WTC11 (cell line): ENCODE data around the gene ZNF629.

ENCODE experiments used
- ESRRA ChIP-seq: sonication (generic); formaldehyde crosslinking; IDR thresholded peaks from 2 replicates; pipeline ENCODE4 v1.8.1; 2022; ENCODE audit warnings: mild to moderate bottlenecking, missing genetic modification reagents, borderline replicate concordance
- NR1H2 ChIP-seq: sonication (generic); formaldehyde crosslinking; IDR thresholded peaks from 2 replicates; pipeline ENCODE4 v1.9.0; 2021; ENCODE audit warnings: mild to moderate bottlenecking, moderate library complexity, missing genetic modification reagents
- TEAD4 ChIP-seq: sonication (generic); formaldehyde crosslinking; IDR thresholded peaks from 2 replicates; pipeline ENCODE4 v1.8.0; 2022; ENCODE audit warnings: mild to moderate bottlenecking, missing genetic modification reagents
- ZNF138 ChIP-seq: sonication (generic); formaldehyde crosslinking; conservative IDR thresholded peaks from 2 replicates; pipeline ENCODE4 v1.8.1; 2022; ENCODE audit warnings: mild to moderate bottlenecking, moderate library complexity, missing genetic modification reagents
- TF ChIP-seq, protein P1 (sequence below): fragments of 200-600 bp; IDR thresholded peaks from 2 replicates; pipeline ENCODE4 v1.8.0; 2022; ENCODE audit warnings: antibody characterized with exemption
- TF ChIP-seq, protein P2 (sequence below): sonication (generic); formaldehyde crosslinking; IDR thresholded peaks from 2 replicates; pipeline ENCODE4 v1.8.1; 2023; ENCODE audit warnings: mild to moderate bottlenecking, missing genetic modification reagents, moderate library complexity
- TF ChIP-seq, protein P3 (sequence below): sonication (generic); formaldehyde crosslinking; IDR thresholded peaks from 2 replicates; pipeline ENCODE4 v1.8.0; 2022; ENCODE audit warnings: mild to moderate bottlenecking, missing genetic modification reagents
- TF ChIP-seq, protein P4 (sequence below): sonication (generic); formaldehyde crosslinking; IDR thresholded peaks from 2 replicates; pipeline ENCODE4 v1.8.1; 2022; ENCODE audit warnings: low read depth, missing genetic modification reagents, borderline replicate concordance
- TF ChIP-seq, protein P5 (sequence below): fragments of 250-450 bp; sonication (Bioruptor Pico); IDR thresholded peaks from 2 replicates; pipeline ENCODE4 v1.9.0; 2021; ENCODE audit warnings: mild to moderate bottlenecking, borderline replicate concordance

DNA sequence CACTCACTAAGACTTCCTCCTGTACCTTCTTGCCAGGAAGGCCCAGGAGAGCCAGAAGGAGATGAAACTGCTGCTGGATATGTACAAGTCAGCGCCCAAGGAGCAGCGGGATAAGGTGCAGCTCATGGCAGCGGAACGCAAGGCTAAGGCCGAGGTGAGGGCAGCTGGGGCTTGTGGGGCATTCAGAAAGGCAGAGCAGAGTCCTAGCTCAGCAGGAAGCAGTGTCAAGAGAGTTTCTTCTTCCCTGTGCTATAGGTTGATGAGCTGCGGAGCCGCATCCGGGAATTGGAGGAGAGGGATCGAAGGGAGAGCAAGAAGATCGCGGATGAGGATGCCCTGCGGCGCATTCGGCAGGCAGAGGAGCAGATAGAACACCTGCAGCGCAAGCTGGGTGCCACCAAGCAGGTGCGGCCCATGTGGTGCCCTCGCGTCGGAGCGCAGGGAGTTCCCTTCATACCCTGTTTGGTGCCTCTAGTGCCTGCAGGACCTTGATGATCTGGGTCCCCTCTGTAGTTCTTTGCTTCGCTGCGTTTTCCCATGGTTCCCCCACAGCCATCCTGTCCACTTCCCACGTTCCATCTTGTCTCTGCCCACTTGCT, 18.3 kb downstream of the ZNF629 start:
- TF ChIP-seq, protein P1, sequence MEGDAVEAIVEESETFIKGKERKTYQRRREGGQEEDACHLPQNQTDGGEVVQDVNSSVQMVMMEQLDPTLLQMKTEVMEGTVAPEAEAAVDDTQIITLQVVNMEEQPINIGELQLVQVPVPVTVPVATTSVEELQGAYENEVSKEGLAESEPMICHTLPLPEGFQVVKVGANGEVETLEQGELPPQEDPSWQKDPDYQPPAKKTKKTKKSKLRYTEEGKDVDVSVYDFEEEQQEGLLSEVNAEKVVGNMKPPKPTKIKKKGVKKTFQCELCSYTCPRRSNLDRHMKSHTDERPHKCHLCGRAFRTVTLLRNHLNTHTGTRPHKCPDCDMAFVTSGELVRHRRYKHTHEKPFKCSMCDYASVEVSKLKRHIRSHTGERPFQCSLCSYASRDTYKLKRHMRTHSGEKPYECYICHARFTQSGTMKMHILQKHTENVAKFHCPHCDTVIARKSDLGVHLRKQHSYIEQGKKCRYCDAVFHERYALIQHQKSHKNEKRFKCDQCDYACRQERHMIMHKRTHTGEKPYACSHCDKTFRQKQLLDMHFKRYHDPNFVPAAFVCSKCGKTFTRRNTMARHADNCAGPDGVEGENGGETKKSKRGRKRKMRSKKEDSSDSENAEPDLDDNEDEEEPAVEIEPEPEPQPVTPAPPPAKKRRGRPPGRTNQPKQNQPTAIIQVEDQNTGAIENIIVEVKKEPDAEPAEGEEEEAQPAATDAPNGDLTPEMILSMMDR: no peak
- TF ChIP-seq, protein P2, sequence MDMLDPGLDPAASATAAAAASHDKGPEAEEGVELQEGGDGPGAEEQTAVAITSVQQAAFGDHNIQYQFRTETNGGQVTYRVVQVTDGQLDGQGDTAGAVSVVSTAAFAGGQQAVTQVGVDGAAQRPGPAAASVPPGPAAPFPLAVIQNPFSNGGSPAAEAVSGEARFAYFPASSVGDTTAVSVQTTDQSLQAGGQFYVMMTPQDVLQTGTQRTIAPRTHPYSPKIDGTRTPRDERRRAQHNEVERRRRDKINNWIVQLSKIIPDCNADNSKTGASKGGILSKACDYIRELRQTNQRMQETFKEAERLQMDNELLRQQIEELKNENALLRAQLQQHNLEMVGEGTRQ: no peak
- TF ChIP-seq, protein P3, sequence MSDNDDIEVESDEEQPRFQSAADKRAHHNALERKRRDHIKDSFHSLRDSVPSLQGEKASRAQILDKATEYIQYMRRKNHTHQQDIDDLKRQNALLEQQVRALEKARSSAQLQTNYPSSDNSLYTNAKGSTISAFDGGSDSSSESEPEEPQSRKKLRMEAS (CRISPR knock-in tag): no peak
- no peak for TF ChIP-seq TEAD4 (CRISPR knock-in tag)
- TF ChIP-seq ESRRA (CRISPR knock-in tag): no peak
- TF ChIP-seq, protein P4, sequence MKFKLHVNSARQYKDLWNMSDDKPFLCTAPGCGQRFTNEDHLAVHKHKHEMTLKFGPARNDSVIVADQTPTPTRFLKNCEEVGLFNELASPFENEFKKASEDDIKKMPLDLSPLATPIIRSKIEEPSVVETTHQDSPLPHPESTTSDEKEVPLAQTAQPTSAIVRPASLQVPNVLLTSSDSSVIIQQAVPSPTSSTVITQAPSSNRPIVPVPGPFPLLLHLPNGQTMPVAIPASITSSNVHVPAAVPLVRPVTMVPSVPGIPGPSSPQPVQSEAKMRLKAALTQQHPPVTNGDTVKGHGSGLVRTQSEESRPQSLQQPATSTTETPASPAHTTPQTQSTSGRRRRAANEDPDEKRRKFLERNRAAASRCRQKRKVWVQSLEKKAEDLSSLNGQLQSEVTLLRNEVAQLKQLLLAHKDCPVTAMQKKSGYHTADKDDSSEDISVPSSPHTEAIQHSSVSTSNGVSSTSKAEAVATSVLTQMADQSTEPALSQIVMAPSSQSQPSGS (CRISPR knock-in tag): no peak
- TF ChIP-seq, protein P5, sequence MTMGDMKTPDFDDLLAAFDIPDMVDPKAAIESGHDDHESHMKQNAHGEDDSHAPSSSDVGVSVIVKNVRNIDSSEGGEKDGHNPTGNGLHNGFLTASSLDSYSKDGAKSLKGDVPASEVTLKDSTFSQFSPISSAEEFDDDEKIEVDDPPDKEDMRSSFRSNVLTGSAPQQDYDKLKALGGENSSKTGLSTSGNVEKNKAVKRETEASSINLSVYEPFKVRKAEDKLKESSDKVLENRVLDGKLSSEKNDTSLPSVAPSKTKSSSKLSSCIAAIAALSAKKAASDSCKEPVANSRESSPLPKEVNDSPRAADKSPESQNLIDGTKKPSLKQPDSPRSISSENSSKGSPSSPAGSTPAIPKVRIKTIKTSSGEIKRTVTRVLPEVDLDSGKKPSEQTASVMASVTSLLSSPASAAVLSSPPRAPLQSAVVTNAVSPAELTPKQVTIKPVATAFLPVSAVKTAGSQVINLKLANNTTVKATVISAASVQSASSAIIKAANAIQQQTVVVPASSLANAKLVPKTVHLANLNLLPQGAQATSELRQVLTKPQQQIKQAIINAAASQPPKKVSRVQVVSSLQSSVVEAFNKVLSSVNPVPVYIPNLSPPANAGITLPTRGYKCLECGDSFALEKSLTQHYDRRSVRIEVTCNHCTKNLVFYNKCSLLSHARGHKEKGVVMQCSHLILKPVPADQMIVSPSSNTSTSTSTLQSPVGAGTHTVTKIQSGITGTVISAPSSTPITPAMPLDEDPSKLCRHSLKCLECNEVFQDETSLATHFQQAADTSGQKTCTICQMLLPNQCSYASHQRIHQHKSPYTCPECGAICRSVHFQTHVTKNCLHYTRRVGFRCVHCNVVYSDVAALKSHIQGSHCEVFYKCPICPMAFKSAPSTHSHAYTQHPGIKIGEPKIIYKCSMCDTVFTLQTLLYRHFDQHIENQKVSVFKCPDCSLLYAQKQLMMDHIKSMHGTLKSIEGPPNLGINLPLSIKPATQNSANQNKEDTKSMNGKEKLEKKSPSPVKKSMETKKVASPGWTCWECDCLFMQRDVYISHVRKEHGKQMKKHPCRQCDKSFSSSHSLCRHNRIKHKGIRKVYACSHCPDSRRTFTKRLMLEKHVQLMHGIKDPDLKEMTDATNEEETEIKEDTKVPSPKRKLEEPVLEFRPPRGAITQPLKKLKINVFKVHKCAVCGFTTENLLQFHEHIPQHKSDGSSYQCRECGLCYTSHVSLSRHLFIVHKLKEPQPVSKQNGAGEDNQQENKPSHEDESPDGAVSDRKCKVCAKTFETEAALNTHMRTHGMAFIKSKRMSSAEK (CRISPR knock-in tag): no peak
- TF ChIP-seq NR1H2: no peak
- no peak for TF ChIP-seq ZNF138 (CRISPR knock-in tag)
